Esophagus squamous epithelium (tissue), 4 donors: Measurements from ENCODE around the gene ROR1.

Experiments used
- CTCF ChIP-seq, 6 experiments: fragments of 450-650 bp in 4 of 6; fragments of 200-600 bp in 2 of 6; sonication (generic) in 2 of 6; IDR thresholded peaks; one replicate each; pipeline ENCODE4 v1.5.1; 2016 to 2019; ENCODE audit warnings: antibody characterized with exemption in 6 of 6, mild to moderate bottlenecking in 4 of 6, moderate library complexity in 4 of 6
- POLR2A ChIP-seq, 4 donors: fragments of 450-650 bp; IDR thresholded peaks; one replicate each; pipeline ENCODE4 v1.6.1; 2017; ENCODE audit warnings: antibody characterized with exemption in 4 of 4, mild to moderate bottlenecking in 4 of 4, moderate library complexity in 3 of 4

GRCh38 chr1:63824451-63824850, 50.6 kb downstream of the ROR1 start:
- TF ChIP-seq CTCF (IDR thresholded peaks at IDR 0.05) (no peak), POLR2A (IDR thresholded peaks at IDR 0.05) (no peak)
